ENCODE results near the gene MYO1D.

MYO1D gene

DNA sequence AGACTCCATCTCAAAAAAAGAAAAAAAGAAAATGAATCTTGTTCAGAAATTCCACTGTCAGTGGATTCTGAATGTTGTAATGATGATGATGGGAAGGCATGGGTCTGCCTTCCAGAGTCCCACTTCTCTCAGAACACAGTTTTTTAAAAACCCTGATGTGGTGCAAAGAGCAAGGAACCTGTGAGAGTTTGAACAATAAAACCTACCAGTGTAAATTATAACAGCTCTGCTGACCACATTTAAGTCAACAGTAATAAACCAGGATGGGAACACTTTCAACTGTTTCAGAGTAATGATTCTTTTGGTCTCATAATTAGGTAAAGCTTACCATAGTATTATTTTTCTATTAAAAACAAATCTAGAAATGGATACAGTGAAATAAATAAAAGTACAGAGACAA, 99.0 kb downstream of the MYO1D start:
- no peak for TF ChIP-seq CTCF (IDR thresholded peaks at IDR 0.05; ENCODE audit: low read depth, low read length, missing control alignments)
- H3K4me3 ChIP-seq (replicated peaks; ENCODE audit: low read depth, low read length): no peak overlapping the region

DNA sequence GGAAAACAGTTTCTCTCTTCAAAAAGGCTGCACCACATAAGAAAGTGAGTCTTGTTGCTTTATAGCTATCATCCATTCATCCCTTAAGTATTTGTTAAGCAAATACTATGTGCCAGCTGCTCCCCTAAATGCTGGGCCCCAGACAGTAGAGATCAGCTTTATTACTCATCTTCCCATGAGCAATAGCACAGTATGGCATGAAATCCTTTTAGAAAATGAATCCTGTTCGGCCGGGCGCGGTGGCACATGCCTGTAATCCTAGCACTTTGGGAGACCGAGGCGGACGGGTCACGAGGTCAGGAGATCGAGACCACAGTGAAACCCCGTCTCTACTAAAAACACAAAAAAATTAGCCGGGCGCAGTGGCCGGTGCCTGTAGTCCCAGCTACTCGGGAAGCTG, 99.5 kb downstream of the MYO1D start:
- no peak overlapping the region for H3K4me3 ChIP-seq (replicated peaks; ENCODE audit: low read depth, low read length)
- no peak for DNase-seq (ENCODE audit: extremely low read depth, low read depth)
- no peak for TF ChIP-seq CTCF (IDR thresholded peaks at IDR 0.05; ENCODE audit: low read depth, low read length, missing control alignments)

More for the DNA sequence above, 99.0 kb downstream of the MYO1D start:
- DNase-seq (ENCODE audit: extremely low read depth, low read depth): no peak

DNA sequence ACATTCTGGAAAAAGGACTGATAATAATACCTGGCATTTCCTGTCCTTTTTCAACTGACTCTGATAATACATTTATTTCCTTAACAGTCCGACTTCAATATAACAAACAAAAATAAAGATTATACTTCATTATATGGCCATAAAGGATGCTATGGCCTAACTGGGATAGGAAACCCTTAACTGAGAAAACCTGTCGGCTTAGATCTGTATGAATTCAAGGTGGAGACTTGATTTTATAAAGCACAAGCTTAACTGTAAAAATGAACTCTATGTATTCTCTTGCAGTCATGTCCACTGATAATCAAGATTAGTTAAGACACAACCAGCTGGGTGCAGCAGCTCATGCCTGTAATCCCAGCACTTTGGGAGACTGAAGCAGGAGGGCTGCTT, 102.2 kb downstream of the MYO1D start:
- TF ChIP-seq CTCF (IDR thresholded peaks at IDR 0.05; ENCODE audit: low read depth, low read length, missing control alignments): no peak
- H3K4me3 ChIP-seq (replicated peaks; ENCODE audit: low read depth, low read length): no peak overlapping the region
- DNase-seq (ENCODE audit: extremely low read depth, low read depth): no peak

- DNase-seq (ENCODE audit: extremely low read depth, low read depth): no peak
- no peak overlapping the region for H3K4me3 ChIP-seq (replicated peaks; ENCODE audit: low read depth, low read length)
These were observed 102.8 kb downstream of the MYO1D start for GRCh38 chr17:32773856-32774694.

GRCh38 chr17:32772453-32773025, 104.4 kb downstream of the MYO1D start:
- DNase-seq (ENCODE audit: extremely low read depth, low read depth): no peak
- no peak overlapping the region for H3K4me3 ChIP-seq (replicated peaks; ENCODE audit: low read depth, low read length)
- no peak for TF ChIP-seq CTCF (IDR thresholded peaks at IDR 0.05; ENCODE audit: low read depth, low read length, missing control alignments)

More at GRCh38 chr17:32773856-32774694, 102.8 kb downstream of the MYO1D start:
- TF ChIP-seq CTCF (IDR thresholded peaks at IDR 0.05; ENCODE audit: low read depth, low read length, missing control alignments): no peak

DNA sequence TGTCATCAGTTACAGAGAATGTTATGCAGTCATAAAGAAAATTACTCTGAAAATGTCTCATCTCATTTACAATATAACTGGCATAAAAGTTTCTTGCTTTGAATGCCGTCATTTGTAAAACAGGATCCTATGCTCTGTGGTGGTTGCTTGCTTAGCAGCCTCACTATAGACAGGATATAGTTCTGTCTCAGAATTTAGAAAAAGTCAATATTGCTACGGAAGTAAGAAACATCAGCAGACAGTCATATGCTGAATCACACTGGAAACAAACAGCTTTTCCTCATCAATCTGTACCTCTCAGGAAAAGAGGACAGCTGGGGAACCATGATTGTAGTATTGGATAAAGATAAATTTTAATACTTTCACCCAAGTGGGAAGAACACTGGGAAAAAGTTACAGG, 105.5 kb downstream of the MYO1D start:
- no peak for TF ChIP-seq CTCF (IDR thresholded peaks at IDR 0.05; ENCODE audit: low read depth, low read length, missing control alignments)
- no peak for DNase-seq (ENCODE audit: extremely low read depth, low read depth)
- no peak overlapping the region for H3K4me3 ChIP-seq (replicated peaks; ENCODE audit: low read depth, low read length)
